Renal pelvis (tissue), 4 donors: Measurements from ENCODE around the gene CENPP. TPM values are rescaled to one million over a fixed set of nuclear protein-coding genes. Genes with fewer than 3 reads are reported as not detected.

Experiments
- DNase-seq: peaks from one replicate; pipeline ENCODE4 v3.0.0-alpha.2; 2013
- polyA plus RNA-seq, 3 donors: library from polyadenylated mRNA; unstranded; fragments of 120-200 nt; gene quantifications; one replicate each; pipeline ENCODE4 v1.2.1, GENCODE V29; 2013; ENCODE audit not compliant: insufficient read length in 3 of 3

CENPP gene
- polyA plus RNA-seq, 3 donors: 5.3 to 8.4 (median 5.9) TPM

GRCh38 chr9:92655896-92656536 is 330.3 kb downstream of the CENPP start:
- DNase-seq: no peak

- no peak for DNase-seq
Observed at GRCh38 chr9:92656537-92656925, 330.8 kb downstream of the CENPP start.

GRCh38 chr9:92657296-92658094 is 331.7 kb downstream of the CENPP start:
- DNase-seq: no peak

GRCh38 chr9:92658176-92658575 is 332.4 kb downstream of the CENPP start:
- DNase-seq: no peak

- no peak for DNase-seq
Observed at GRCh38 chr9:92658611-92659010, 332.9 kb downstream of the CENPP start.

GRCh38 chr9:92659601-92660000 is 333.8 kb downstream of the CENPP start:
- no peak for DNase-seq

GRCh38 chr9:92660266-92660665 is 334.5 kb downstream of the CENPP start:
- DNase-seq: no peak

- DNase-seq: no peak
Observed at GRCh38 chr9:92661127-92661526, 335.4 kb downstream of the CENPP start.

GRCh38 chr9:92661743-92662142 is 336.0 kb downstream of the CENPP start:
- no peak for DNase-seq

- DNase-seq: no peak
Observed at GRCh38 chr9:92663126-92663525, 337.4 kb downstream of the CENPP start.

GRCh38 chr9:92663951-92664350 is 338.2 kb downstream of the CENPP start:
- no peak for DNase-seq

GRCh38 chr9:92664394-92665152 is 338.8 kb downstream of the CENPP start:
- DNase-seq: no peak

GRCh38 chr9:92665836-92666235 is 340.1 kb downstream of the CENPP start:
- DNase-seq: no peak

GRCh38 chr9:92666236-92666635 is 340.5 kb downstream of the CENPP start:
- DNase-seq: no peak

GRCh38 chr9:92666912-92667532 is 341.3 kb downstream of the CENPP start:
- DNase-seq: no peak

- DNase-seq: peak; percentile 49
Observed at GRCh38 chr9:92668746-92669526, 343.2 kb downstream of the CENPP start.

- peak; percentile 15 for DNase-seq
Observed at GRCh38 chr9:92669527-92669889, 343.8 kb downstream of the CENPP start.
